ENCODE measurements around the gene CACNA1D.
"Not testable (repeated sequence)": the region's sequence is repeated elsewhere in the genome, so short reads cannot be mapped to it uniquely, and the experiment has no call there.

CACNA1D gene

GRCh38 chr3:53659996-53660395 is 165.6 kb downstream of the CACNA1D start:
- no peak for FAIRE-seq

GRCh38 chr3:53661480-53661879 is 167.1 kb downstream of the CACNA1D start:
- no peak for FAIRE-seq

GRCh38 chr3:53664812-53665211 is 170.4 kb downstream of the CACNA1D start:
- not testable (repeated sequence) for FAIRE-seq

GRCh38 chr3:53665608-53666425 is 171.4 kb downstream of the CACNA1D start:
- no peak for FAIRE-seq

GRCh38 chr3:53668872-53669271 is 174.5 kb downstream of the CACNA1D start:
- FAIRE-seq, result no peak

- no peak for FAIRE-seq
These were observed 176.3 kb downstream of the CACNA1D start for GRCh38 chr3:53670721-53671120.

GRCh38 chr3:53671192-53671960 is 177.0 kb downstream of the CACNA1D start:
- no peak for FAIRE-seq

GRCh38 chr3:53671961-53672299 is 177.5 kb downstream of the CACNA1D start:
- no peak for FAIRE-seq

GRCh38 chr3:53672981-53673380 is 178.6 kb downstream of the CACNA1D start:
- peak; percentile 91 for FAIRE-seq

- no peak for FAIRE-seq
These were observed 179.4 kb downstream of the CACNA1D start for GRCh38 chr3:53673722-53674350.

GRCh38 chr3:53674582-53674981 is 180.2 kb downstream of the CACNA1D start:
- no peak for FAIRE-seq

GRCh38 chr3:53675022-53675697 is 180.7 kb downstream of the CACNA1D start:
- no peak for FAIRE-seq

- no peak for FAIRE-seq
These were observed 181.5 kb downstream of the CACNA1D start for GRCh38 chr3:53675942-53676341.

GRCh38 chr3:53677413-53677812 is 183.0 kb downstream of the CACNA1D start:
- no peak for FAIRE-seq

GRCh38 chr3:53680028-53680427 is 185.6 kb downstream of the CACNA1D start:
- no peak for FAIRE-seq

- FAIRE-seq, result no peak
These were observed 188.4 kb downstream of the CACNA1D start for GRCh38 chr3:53682807-53683206.

- no peak for FAIRE-seq
These were observed 193.7 kb downstream of the CACNA1D start for GRCh38 chr3:53688066-53688465.

- no peak for FAIRE-seq
These were observed 194.6 kb downstream of the CACNA1D start for GRCh38 chr3:53688989-53689388.

GRCh38 chr3:53689681-53690080 is 195.3 kb downstream of the CACNA1D start:
- no peak for FAIRE-seq

GRCh38 chr3:53690521-53690920 is 196.1 kb downstream of the CACNA1D start:
- no peak for FAIRE-seq

- FAIRE-seq, result no peak
These were observed 196.9 kb downstream of the CACNA1D start for GRCh38 chr3:53691349-53691748.

GRCh38 chr3:53691885-53692284 is 197.5 kb downstream of the CACNA1D start:
- no peak for FAIRE-seq

- no peak for FAIRE-seq
These were observed 199.0 kb downstream of the CACNA1D start for GRCh38 chr3:53693451-53693850.
